ENCODE results near the gene ZNF598. TPM values are rescaled to one million over a fixed set of nuclear protein-coding genes. Genes with fewer than 3 reads are reported as not detected.

ZNF598 gene
- total RNA-seq, 2 donors from 2014 or later: 45.6 to 49.5 TPM

- Histone ChIP-seq H3K4me3 (ENCODE audit: low read length) (no peak overlapping the region), H3K27me3 (ENCODE audit: control insufficient read depth, insufficient read depth, low read length, poor library complexity, severe bottlenecking) (no peaks in the 10 kb centered on the region), H3K9ac (ENCODE audit: extremely low read depth, low read length, poor library complexity, severe bottlenecking) (no peak overlapping the region), H3K9me3 (ENCODE audit: control insufficient read depth, low read length) (no peaks in the 10 kb centered on the region), H3K36me3 (ENCODE audit: control insufficient read depth, insufficient read depth, low read length) (peaks cover 38% of the 10 kb centered on the region), H3K4me1 (ENCODE audit: control insufficient read depth, insufficient read depth, low read length) (peaks cover 13% of the 10 kb centered on the region), H3K27ac (ENCODE audit: low read depth, low read length) (no peak overlapping the region)
- H3K27ac Mint-ChIP-seq: no peak overlapping the region
- H3K4me3 Mint-ChIP-seq: no peak overlapping the region
- no peaks in the 10 kb centered on the region for H3K27me3 Mint-ChIP-seq (ENCODE audit: insufficient read depth)
- TF ChIP-seq, protein P1, sequence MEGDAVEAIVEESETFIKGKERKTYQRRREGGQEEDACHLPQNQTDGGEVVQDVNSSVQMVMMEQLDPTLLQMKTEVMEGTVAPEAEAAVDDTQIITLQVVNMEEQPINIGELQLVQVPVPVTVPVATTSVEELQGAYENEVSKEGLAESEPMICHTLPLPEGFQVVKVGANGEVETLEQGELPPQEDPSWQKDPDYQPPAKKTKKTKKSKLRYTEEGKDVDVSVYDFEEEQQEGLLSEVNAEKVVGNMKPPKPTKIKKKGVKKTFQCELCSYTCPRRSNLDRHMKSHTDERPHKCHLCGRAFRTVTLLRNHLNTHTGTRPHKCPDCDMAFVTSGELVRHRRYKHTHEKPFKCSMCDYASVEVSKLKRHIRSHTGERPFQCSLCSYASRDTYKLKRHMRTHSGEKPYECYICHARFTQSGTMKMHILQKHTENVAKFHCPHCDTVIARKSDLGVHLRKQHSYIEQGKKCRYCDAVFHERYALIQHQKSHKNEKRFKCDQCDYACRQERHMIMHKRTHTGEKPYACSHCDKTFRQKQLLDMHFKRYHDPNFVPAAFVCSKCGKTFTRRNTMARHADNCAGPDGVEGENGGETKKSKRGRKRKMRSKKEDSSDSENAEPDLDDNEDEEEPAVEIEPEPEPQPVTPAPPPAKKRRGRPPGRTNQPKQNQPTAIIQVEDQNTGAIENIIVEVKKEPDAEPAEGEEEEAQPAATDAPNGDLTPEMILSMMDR (conservative IDR thresholded peaks at IDR 0.05): no peak
- H3K9me3 Mint-ChIP-seq: no peaks in the 10 kb centered on the region
- H3K36me3 Mint-ChIP-seq (ENCODE audit: low read depth): peaks cover 22% of the 10 kb centered on the region
- H3K4me1 Mint-ChIP-seq: peaks cover 9% of the 10 kb centered on the region
- DNase-seq: no peak
- 96 to 97% methylated on average over 29 to 47 of the region's 47 CpGs for WGBS, 2 experiments (ENCODE audit: insufficient coverage in 1 of 2, insufficient read length in 1 of 2)
Observed at GRCh38 chr16:2002406-2003230, 7.0 kb downstream of the ZNF598 start.

DNA sequence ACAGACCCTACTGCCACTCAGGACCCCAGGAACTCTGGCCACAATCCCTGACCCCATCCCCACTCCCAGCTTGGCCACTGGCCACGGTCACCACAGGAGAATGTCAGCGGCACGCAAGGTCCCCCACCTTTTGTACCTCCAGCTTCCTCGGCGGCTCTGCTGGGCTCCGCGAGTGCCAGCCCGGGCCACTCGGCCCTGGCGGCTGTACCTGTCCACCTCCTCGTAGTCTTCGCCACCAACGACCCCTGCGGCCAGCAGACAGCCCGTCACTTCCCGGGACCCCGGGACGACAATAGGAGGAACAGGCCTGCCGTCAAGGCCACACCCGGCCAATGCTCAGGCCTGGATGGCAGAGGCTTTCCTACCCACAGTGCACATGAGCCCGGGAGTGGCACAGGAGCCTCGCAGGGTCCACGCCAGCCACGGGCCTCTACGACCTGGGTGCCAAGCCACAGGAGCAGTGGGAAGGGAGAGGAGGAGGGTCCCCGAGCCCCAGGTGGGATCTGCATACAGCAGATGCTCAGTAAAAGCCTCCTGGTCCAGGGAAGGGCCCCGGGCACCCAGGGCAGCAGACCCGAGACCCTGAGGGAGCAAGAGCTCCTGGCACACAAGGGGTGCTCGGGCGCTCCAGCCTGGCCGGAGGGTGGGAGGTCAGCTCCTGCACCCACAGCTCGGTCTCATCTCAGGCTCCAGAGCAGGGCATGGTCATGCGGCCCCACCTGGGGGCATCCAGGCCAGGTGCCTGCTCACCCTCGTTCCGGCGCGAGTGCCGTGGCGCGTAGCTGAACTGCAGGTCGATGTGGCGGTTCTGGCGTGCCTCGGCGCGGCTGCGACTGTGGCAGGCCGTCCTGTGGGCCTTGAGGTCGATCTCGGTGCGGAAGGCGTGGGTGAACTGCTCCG is 7.9 kb downstream of the ZNF598 start:
- Histone ChIP-seq H3K4me1 (ENCODE audit: control insufficient read depth, insufficient read depth, low read length) (peaks cover 9% of the 10 kb centered on the region), H3K4me3 (ENCODE audit: low read length) (no peak overlapping the region), H3K9me3 (ENCODE audit: control insufficient read depth, low read length) (no peaks in the 10 kb centered on the region), H3K27ac (ENCODE audit: low read depth, low read length) (no peak overlapping the region), H3K27me3 (ENCODE audit: control insufficient read depth, insufficient read depth, low read length, poor library complexity, severe bottlenecking) (no peaks in the 10 kb centered on the region), H3K9ac (ENCODE audit: extremely low read depth, low read length, poor library complexity, severe bottlenecking) (no peak overlapping the region), H3K36me3 (ENCODE audit: control insufficient read depth, insufficient read depth, low read length) (peaks cover 40% of the 10 kb centered on the region)
- H3K9me3 Mint-ChIP-seq: no peaks in the 10 kb centered on the region
- TF ChIP-seq, protein P1 (conservative IDR thresholded peaks at IDR 0.05): no peak
- DNase-seq: no peak
- H3K4me3 Mint-ChIP-seq: no peak overlapping the region
- no peak overlapping the region for H3K27ac Mint-ChIP-seq
- peaks cover 7% of the 10 kb centered on the region for H3K4me1 Mint-ChIP-seq
- 93 to 95% methylated on average over 37 to 53 of the region's 53 CpGs for WGBS, 2 experiments (ENCODE audit: insufficient coverage in 1 of 2, insufficient read length in 1 of 2)
- no peaks in the 10 kb centered on the region for H3K27me3 Mint-ChIP-seq (ENCODE audit: insufficient read depth)
- H3K36me3 Mint-ChIP-seq (ENCODE audit: low read depth): peaks cover 25% of the 10 kb centered on the region

- 97 to 100% methylated on average over 5 to 19 of the region's 19 CpGs for WGBS, 2 experiments (ENCODE audit: insufficient coverage in 1 of 2, insufficient read length in 1 of 2)
- no peak overlapping the region for H3K9ac ChIP-seq (ENCODE audit: extremely low read depth, low read length, poor library complexity, severe bottlenecking)
Observed at GRCh38 chr16:2001035-2001434, 8.6 kb downstream of the ZNF598 start.

More at GRCh38 chr16:2001035-2001434, 8.6 kb downstream of the ZNF598 start:
- TF ChIP-seq, protein P1 (conservative IDR thresholded peaks at IDR 0.05): no peak
- Mint-ChIP-seq H3K4me1 (peaks cover 2% of the 10 kb centered on the region), H3K36me3 (ENCODE audit: low read depth) (peaks cover 25% of the 10 kb centered on the region), H3K27me3 (ENCODE audit: insufficient read depth) (no peaks in the 10 kb centered on the region), H3K27ac (no peak overlapping the region), H3K9me3 (no peaks in the 10 kb centered on the region), H3K4me3 (no peak overlapping the region)
- peaks cover 40% of the 10 kb centered on the region for H3K36me3 ChIP-seq (ENCODE audit: control insufficient read depth, insufficient read depth, low read length)
- no peak overlapping the region for H3K27ac ChIP-seq (ENCODE audit: low read depth, low read length)
- peaks cover 5% of the 10 kb centered on the region for H3K4me1 ChIP-seq (ENCODE audit: control insufficient read depth, insufficient read depth, low read length)
- no peak overlapping the region for H3K4me3 ChIP-seq (ENCODE audit: low read length)
- no peaks in the 10 kb centered on the region for H3K9me3 ChIP-seq (ENCODE audit: control insufficient read depth, low read length)
- no peak for DNase-seq
- no peaks in the 10 kb centered on the region for H3K27me3 ChIP-seq (ENCODE audit: control insufficient read depth, insufficient read depth, low read length, poor library complexity, severe bottlenecking)

Data from endodermal cell (in vitro differentiated cells).